ENCODE results near the gene SF3A1. TPM values are rescaled to one million over a fixed set of nuclear protein-coding genes. Genes with fewer than 3 reads are reported as not detected.

The SF3A1 gene
- total RNA-seq, 1 experiment from 2014 or later, result 230 TPM

DNA sequence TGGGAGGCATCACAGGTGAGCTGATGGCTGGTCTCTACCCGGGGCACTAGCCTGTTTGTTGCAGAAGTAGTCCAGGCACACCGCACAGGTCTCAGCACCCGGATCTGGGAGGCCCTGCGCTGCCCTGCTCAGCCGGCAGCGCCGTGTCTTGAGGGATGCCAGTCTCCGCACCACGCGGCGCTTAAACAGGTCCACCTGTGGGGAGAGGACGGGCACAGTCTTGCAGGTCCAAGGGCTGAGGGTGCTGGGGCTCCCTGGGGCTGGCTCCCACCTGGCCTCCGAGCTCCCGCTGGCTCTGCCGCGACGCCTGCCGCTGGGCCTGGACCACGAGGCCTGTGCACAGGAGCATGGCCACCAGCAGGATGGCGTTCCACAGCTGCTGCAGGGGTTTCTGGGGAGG lies 23.3 kb upstream of the SF3A1 start:
- Histone ChIP-seq H3K36me3 (ENCODE audit: control insufficient read depth in 1 of 2, insufficient read depth in 2 of 2, low read length in 2 of 2) (0 out of 4 replicates have a peak, but pooled peaks cover 0 to 4% of the 10 kb centered on the region in 2 experiments), H3K27ac (ENCODE audit: low read depth, low read length) (no peak overlapping the region), H4K20me1 (ENCODE audit: insufficient read depth) (no peaks in the 10 kb centered on the region), H3K79me2 (ENCODE audit: insufficient read depth, low read length) (no peaks in the 10 kb centered on the region), H3K9me2 (ENCODE audit: insufficient read depth) (no peaks in the 10 kb centered on the region), H3K4me2 (ENCODE audit: low read length) (no peak overlapping the region), H3K4me1 (ENCODE audit: control insufficient read depth in 1 of 2, insufficient read depth in 2 of 2, low read length in 2 of 2) (no peaks in the 10 kb centered on the region), H3K4me3 (replicated peaks in 1 of 2; ENCODE audit: low read depth in 1 of 2, low read length in 2 of 2) (no peak overlapping the region), H3K9me3 (ENCODE audit: control insufficient read depth in 1 of 2, insufficient read depth in 1 of 2, low read depth in 1 of 2, low read length in 2 of 2) (no peaks in the 10 kb centered on the region), H3K27me3 (ENCODE audit: insufficient read depth, low read length) (no peaks in the 10 kb centered on the region), H2AFZ (ENCODE audit: low read depth, low read length, poor library complexity, severe bottlenecking) (no peak overlapping the region), H3K9ac (ENCODE audit: low read length) (no peak overlapping the region)
- intact Hi-C loops (cut with micrococcal nuclease), result no loop called here
- ChIA-PET RAD21 (ENCODE audit: low non-redundant PET in 1 of 2, low total read pairs in 2 of 2, uncharacterized antibody in 2 of 2, unreplicated experiment in 2 of 2) (no interaction called here), POLR2A (no interaction called here), CTCF (no interaction called here)
- TF ChIP-seq, protein P1, sequence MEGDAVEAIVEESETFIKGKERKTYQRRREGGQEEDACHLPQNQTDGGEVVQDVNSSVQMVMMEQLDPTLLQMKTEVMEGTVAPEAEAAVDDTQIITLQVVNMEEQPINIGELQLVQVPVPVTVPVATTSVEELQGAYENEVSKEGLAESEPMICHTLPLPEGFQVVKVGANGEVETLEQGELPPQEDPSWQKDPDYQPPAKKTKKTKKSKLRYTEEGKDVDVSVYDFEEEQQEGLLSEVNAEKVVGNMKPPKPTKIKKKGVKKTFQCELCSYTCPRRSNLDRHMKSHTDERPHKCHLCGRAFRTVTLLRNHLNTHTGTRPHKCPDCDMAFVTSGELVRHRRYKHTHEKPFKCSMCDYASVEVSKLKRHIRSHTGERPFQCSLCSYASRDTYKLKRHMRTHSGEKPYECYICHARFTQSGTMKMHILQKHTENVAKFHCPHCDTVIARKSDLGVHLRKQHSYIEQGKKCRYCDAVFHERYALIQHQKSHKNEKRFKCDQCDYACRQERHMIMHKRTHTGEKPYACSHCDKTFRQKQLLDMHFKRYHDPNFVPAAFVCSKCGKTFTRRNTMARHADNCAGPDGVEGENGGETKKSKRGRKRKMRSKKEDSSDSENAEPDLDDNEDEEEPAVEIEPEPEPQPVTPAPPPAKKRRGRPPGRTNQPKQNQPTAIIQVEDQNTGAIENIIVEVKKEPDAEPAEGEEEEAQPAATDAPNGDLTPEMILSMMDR (IDR thresholded peaks at IDR 0.05 in 2 of 3, conservative IDR thresholded peaks at IDR 0.05 in 1 of 3; ENCODE audit: borderline replicate concordance in 1 of 3, insufficient read depth in 1 of 3, low read depth in 2 of 3, low read length in 2 of 3), result no peak
- TF ChIP-seq CBX3 (IDR thresholded peaks at IDR 0.05; ENCODE audit: low read depth), result no peak
- TF ChIP-seq EGR1 (IDR thresholded peaks at IDR 0.05; ENCODE audit: low read depth), result no peak
- TF ChIP-seq EZH2phosphoT487 (IDR thresholded peaks at IDR 0.05; ENCODE audit: borderline replicate concordance), result no peak
- no peak for ATAC-seq
- no TSS peak for BruUV-seq (replicated peaks)
- no peak for DNase-seq (ENCODE audit: low read depth, low spot score)

DNA sequence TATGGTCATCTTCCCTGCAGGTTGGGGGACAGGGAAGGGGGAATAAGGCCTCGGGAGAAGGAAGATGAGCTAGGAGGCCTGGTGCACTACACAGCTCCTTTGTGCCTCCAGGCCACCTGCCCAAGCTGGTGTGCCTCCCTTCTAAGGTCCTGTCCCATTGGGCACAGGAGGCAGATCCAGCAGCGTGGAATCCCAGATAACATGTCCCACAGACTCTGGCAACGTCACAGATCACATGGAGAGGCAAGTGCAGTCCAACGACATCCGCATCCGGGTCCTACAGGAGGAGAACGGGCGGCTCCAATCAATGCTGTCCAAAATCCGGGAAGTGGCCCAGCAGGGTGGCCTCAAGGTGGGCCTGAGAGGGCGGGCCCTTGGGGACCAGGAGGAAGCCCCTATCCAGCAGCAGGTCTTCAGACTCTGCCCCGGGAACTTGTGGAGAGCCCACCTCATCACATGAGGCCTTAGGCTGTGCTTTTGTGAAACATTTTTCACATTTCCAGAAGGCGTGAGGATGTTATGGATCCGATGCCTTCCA lies 18.7 kb upstream of the SF3A1 start:
- Histone ChIP-seq H3K9ac (ENCODE audit: low read length) (no peak overlapping the region), H2AFZ (ENCODE audit: low read depth, low read length, poor library complexity, severe bottlenecking) (no peak overlapping the region), H3K36me3 (ENCODE audit: control insufficient read depth in 1 of 2, insufficient read depth in 2 of 2, low read length in 2 of 2) (no peaks in the 10 kb centered on the region), H3K79me2 (ENCODE audit: insufficient read depth, low read length) (no peaks in the 10 kb centered on the region), H4K20me1 (ENCODE audit: insufficient read depth) (no peaks in the 10 kb centered on the region), H3K9me2 (ENCODE audit: insufficient read depth) (no peaks in the 10 kb centered on the region), H3K4me1 (ENCODE audit: control insufficient read depth in 1 of 2, insufficient read depth in 2 of 2, low read length in 2 of 2) (no peaks in the 10 kb centered on the region), H3K4me2 (ENCODE audit: low read length) (no peak overlapping the region), H3K9me3 (ENCODE audit: control insufficient read depth in 1 of 2, insufficient read depth in 1 of 2, low read depth in 1 of 2, low read length in 2 of 2) (no peaks in the 10 kb centered on the region), H3K27ac (ENCODE audit: low read depth, low read length) (no peak overlapping the region), H3K27me3 (ENCODE audit: insufficient read depth, low read length) (no peaks in the 10 kb centered on the region), H3K4me3 (replicated peaks in 1 of 2; ENCODE audit: low read depth in 1 of 2, low read length in 2 of 2) (no peak overlapping the region)
- ChIA-PET CTCF (interaction anchor here (1.1 kb wide), 1 partner anchor 16 kb away, joined by 3 read pairs; no protein-coding TSS in a partner anchor), POLR2A (no interaction called here), RAD21 (ENCODE audit: low non-redundant PET in 1 of 2, low total read pairs in 2 of 2, uncharacterized antibody in 2 of 2, unreplicated experiment in 2 of 2) (no interaction called here)
- TF ChIP-seq POLR2AphosphoS5 (IDR thresholded peaks at IDR 0.05; ENCODE audit: low read depth, low read length), result no peak
- TF ChIP-seq, protein P2, sequence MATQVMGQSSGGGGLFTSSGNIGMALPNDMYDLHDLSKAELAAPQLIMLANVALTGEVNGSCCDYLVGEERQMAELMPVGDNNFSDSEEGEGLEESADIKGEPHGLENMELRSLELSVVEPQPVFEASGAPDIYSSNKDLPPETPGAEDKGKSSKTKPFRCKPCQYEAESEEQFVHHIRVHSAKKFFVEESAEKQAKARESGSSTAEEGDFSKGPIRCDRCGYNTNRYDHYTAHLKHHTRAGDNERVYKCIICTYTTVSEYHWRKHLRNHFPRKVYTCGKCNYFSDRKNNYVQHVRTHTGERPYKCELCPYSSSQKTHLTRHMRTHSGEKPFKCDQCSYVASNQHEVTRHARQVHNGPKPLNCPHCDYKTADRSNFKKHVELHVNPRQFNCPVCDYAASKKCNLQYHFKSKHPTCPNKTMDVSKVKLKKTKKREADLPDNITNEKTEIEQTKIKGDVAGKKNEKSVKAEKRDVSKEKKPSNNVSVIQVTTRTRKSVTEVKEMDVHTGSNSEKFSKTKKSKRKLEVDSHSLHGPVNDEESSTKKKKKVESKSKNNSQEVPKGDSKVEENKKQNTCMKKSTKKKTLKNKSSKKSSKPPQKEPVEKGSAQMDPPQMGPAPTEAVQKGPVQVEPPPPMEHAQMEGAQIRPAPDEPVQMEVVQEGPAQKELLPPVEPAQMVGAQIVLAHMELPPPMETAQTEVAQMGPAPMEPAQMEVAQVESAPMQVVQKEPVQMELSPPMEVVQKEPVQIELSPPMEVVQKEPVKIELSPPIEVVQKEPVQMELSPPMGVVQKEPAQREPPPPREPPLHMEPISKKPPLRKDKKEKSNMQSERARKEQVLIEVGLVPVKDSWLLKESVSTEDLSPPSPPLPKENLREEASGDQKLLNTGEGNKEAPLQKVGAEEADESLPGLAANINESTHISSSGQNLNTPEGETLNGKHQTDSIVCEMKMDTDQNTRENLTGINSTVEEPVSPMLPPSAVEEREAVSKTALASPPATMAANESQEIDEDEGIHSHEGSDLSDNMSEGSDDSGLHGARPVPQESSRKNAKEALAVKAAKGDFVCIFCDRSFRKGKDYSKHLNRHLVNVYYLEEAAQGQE (IDR thresholded peaks at IDR 0.05; ENCODE audit: low read depth), result no peak
- no peak for TF ChIP-seq EGR1 (IDR thresholded peaks at IDR 0.05; ENCODE audit: low read depth)
- TF ChIP-seq CEBPB (IDR thresholded peaks at IDR 0.05; ENCODE audit: low read depth), result no peak
- TF ChIP-seq CBX3 (IDR thresholded peaks at IDR 0.05; ENCODE audit: low read depth), result no peak
- no peak for TF ChIP-seq ZNF274 (IDR thresholded peaks at IDR 0.05; ENCODE audit: low read depth, low read length)
- no TSS peak for BruUV-seq (replicated peaks)
- DNase-seq (ENCODE audit: low read depth, low spot score) (no peak), ATAC-seq (no peak)
- intact Hi-C loops (cut with micrococcal nuclease), result no loop called here
